Upper lobe of right lung (tissue), 1 donor: ENCODE measurements around the gene IGF2BP3. TPM values are rescaled to one million over a fixed set of nuclear protein-coding genes. Genes with fewer than 3 reads are reported as not detected.
A peak's percentile ranks its signal among the peaks of the same experiment; 100 is the strongest.

Experiments
- ATAC-seq: fragments of 200-7000 bp; cut with Tn5 transposase; one replicate; pipeline ENCODE4 v1.9.1; 2020; ENCODE audit warnings: mild to moderate bottlenecking, moderate library complexity
- DNase-seq: peaks from one replicate; pipeline ENCODE4 v3.0.0-alpha.2; 2020
- H3K27ac ChIP-seq: fragments of 200-600 bp; one replicate; pipeline ENCODE4 v1.8.0; 2022
- H3K27me3 ChIP-seq: fragments of 200-600 bp; one replicate; pipeline ENCODE4 v1.8.0; 2022; ENCODE audit warnings: mild to moderate bottlenecking
- H3K36me3 ChIP-seq: fragments of 200-600 bp; one replicate; pipeline ENCODE4 v1.8.0; 2022
- H3K4me1 ChIP-seq: fragments of 200-600 bp; one replicate; pipeline ENCODE4 v1.8.0; 2022
- H3K4me3 ChIP-seq: fragments of 200-600 bp; one replicate; pipeline ENCODE4 v1.8.0; 2022; ENCODE audit warnings: mild to moderate bottlenecking
- H3K9me3 ChIP-seq: fragments of 200-600 bp; one replicate; pipeline ENCODE4 v1.8.0; 2022
- CTCF ChIP-seq: fragments of 200-600 bp; IDR thresholded peaks from one replicate; pipeline ENCODE4 v1.8.0; 2022; ENCODE audit warnings: antibody characterized with exemption
- intact Hi-C: fragments of 100-400 bp; cut with DNase I; formaldehyde crosslinking; loops from one replicate; pipeline ENCODE4 v1.11.0; 2022
- total RNA-seq: library from RNA; stranded (reverse); fragmentation: NEBNext Ultra II Directional; extraction: Animal tissue kit (Norgen Biotek cat#: 25700); gene quantifications from one replicate; pipeline ENCODE4 v1.2.1, GENCODE V29; 2021
- donor health status: DM: no; HTN: yes; CAD: no; lungs with severe emphysema.

Gene IGF2BP3
- total RNA-seq, 1 donor from 2014 or later: 3.3 TPM

GRCh38 chr7:23471106-23471859 lies 992 bp upstream of the IGF2BP3 start:
- peaks cover 99% of the 10 kb centered on the region for H3K27me3 ChIP-seq
- no peaks in the 10 kb centered on the region for H3K9me3 ChIP-seq
- H3K36me3 ChIP-seq: no peaks in the 10 kb centered on the region
- no peak for TF ChIP-seq CTCF
- no peak overlapping the region for H3K4me3 ChIP-seq
- ATAC-seq (no peak), DNase-seq (no peak)
- H3K27ac ChIP-seq: no peak overlapping the region
- peaks cover 42% of the 10 kb centered on the region for H3K4me1 ChIP-seq
- intact Hi-C loops: no loop called here

GRCh38 chr7:23469961-23470250 lies 385 bp downstream of the IGF2BP3 start:
- peaks cover 99% of the 10 kb centered on the region for H3K27me3 ChIP-seq
- no peaks in the 10 kb centered on the region for H3K36me3 ChIP-seq
- no peak for TF ChIP-seq CTCF
- H3K27ac ChIP-seq: no peak overlapping the region
- intact Hi-C loops: no loop called here
- no peak overlapping the region for H3K4me3 ChIP-seq
- DNase-seq (no peak), ATAC-seq (no peak)
- peaks cover 42% of the 10 kb centered on the region for H3K4me1 ChIP-seq
- H3K9me3 ChIP-seq: no peaks in the 10 kb centered on the region

GRCh38 chr7:23469150-23469960 lies 936 bp downstream of the IGF2BP3 start:
- H3K4me1 ChIP-seq: peaks cover 40% of the 10 kb centered on the region
- H3K36me3 ChIP-seq: no peaks in the 10 kb centered on the region
- DNase-seq: no peak
- TF ChIP-seq CTCF: no peak
- ATAC-seq: peak; percentile 52
- H3K4me3 ChIP-seq: peak overlapping the region; percentile 33
- H3K27ac ChIP-seq: no peak overlapping the region
- H3K27me3 ChIP-seq: peaks cover 99% of the 10 kb centered on the region
- no peaks in the 10 kb centered on the region for H3K9me3 ChIP-seq
- intact Hi-C loops: no loop called here

- H3K4me3 ChIP-seq: peak overlapping the region; percentile 33
These were observed 1.7 kb downstream of the IGF2BP3 start for GRCh38 chr7:23468526-23469149.

More at GRCh38 chr7:23468526-23469149, 1.7 kb downstream of the IGF2BP3 start:
- TF ChIP-seq CTCF: no peak
- H3K4me1 ChIP-seq: peaks cover 33% of the 10 kb centered on the region
- H3K36me3 ChIP-seq: no peaks in the 10 kb centered on the region
- peaks cover 99% of the 10 kb centered on the region for H3K27me3 ChIP-seq
- DNase-seq (no peak), ATAC-seq (peak; percentile 14)
- no peak overlapping the region for H3K27ac ChIP-seq
- no peaks in the 10 kb centered on the region for H3K9me3 ChIP-seq
- intact Hi-C loops: no loop called here
